HG02759 (cell line): ENCODE results near the gene SRPK3.

Source experiments
- ATAC-seq: cut with Tn5 transposase; IDR thresholded peaks from one replicate; pipeline ENCODE4 v1.9.1; 2021; ENCODE audit warnings: mild to moderate bottlenecking, moderate library complexity; ENCODE audit not compliant: unreplicated experiment

Gene SRPK3

GRCh38 chrX:153828308-153828707 is 47.5 kb downstream of the SRPK3 start:
- ATAC-seq, result no peak

GRCh38 chrX:153828723-153829548 is 48.1 kb downstream of the SRPK3 start:
- ATAC-seq, result no peak

GRCh38 chrX:153829549-153829798 is 48.6 kb downstream of the SRPK3 start:
- ATAC-seq, result no peak

- ATAC-seq, result no peak
Observed at GRCh38 chrX:153829799-153830639, 49.2 kb downstream of the SRPK3 start, which contains the start of gene PDZD4. TSS of gene PDZD4 (minus strand) at chrX:153830544. CDS start at chrX:153830298, 246 bp downstream.

- ATAC-seq, result no peak
Observed at GRCh38 chrX:153830640-153831428, 50.0 kb downstream of the SRPK3 start.

- ATAC-seq, result no peak
Observed at GRCh38 chrX:153831429-153832150, 50.7 kb downstream of the SRPK3 start.

- no peak for ATAC-seq
Observed at GRCh38 chrX:153832728-153833127, 51.9 kb downstream of the SRPK3 start.
